T-helper 17 cell (primary cell): ENCODE results near the gene COL20A1. TPM values are rescaled to one million over a fixed set of nuclear protein-coding genes. Genes with fewer than 3 reads are reported as not detected.

Experiments
- ATAC-seq: fragments of 150-1000 bp; cut with Tn5 transposase; 2 replicates; pipeline ENCODE4 v1.10.0; 2021; ENCODE audit warnings: mild to moderate bottlenecking, moderate library complexity
- DNase-seq, 3 donors: peaks; one replicate each; pipeline versions ENCODE4 v3.0.0 to v3.0.0-alpha.2; 2020 to 2021
- H3K9me3 ChIP-seq: one replicate; pipeline ENCODE4 v1.7.0; 2013; ENCODE audit warnings: low read length, mild to moderate bottlenecking; ENCODE audit not compliant: control insufficient read depth, poor library complexity, severe bottlenecking
- H3K27ac Mint-ChIP-seq: one replicate; pipeline ENCODE4 v1.8.0; 2022; ENCODE audit warnings: mild to moderate bottlenecking, moderate library complexity, mixed read lengths
- H3K27me3 Mint-ChIP-seq: one replicate; pipeline ENCODE4 v1.8.0; 2022; ENCODE audit warnings: mixed read lengths
- H3K36me3 Mint-ChIP-seq: one replicate; pipeline ENCODE4 v1.8.0; 2022; ENCODE audit warnings: low read depth, mixed read lengths
- H3K4me1 Mint-ChIP-seq: one replicate; pipeline ENCODE4 v1.8.0; 2022; ENCODE audit warnings: mild to moderate bottlenecking, mixed read lengths
- H3K4me3 Mint-ChIP-seq: one replicate; pipeline ENCODE4 v1.8.0; 2022; ENCODE audit warnings: mild to moderate bottlenecking, moderate library complexity, mixed read lengths
- total RNA-seq, 4 donors: library from RNA in 2 of 4; stranded (reverse) in 2 of 4; gene quantifications; one replicate each; pipeline ENCODE4 v1.2.3 and lab custom pipeline; 2022 to 2026

The COL20A1 gene
- total RNA-seq, 2 donors from 2014 or later, result 0.10 TPM; not detected in 1

DNA sequence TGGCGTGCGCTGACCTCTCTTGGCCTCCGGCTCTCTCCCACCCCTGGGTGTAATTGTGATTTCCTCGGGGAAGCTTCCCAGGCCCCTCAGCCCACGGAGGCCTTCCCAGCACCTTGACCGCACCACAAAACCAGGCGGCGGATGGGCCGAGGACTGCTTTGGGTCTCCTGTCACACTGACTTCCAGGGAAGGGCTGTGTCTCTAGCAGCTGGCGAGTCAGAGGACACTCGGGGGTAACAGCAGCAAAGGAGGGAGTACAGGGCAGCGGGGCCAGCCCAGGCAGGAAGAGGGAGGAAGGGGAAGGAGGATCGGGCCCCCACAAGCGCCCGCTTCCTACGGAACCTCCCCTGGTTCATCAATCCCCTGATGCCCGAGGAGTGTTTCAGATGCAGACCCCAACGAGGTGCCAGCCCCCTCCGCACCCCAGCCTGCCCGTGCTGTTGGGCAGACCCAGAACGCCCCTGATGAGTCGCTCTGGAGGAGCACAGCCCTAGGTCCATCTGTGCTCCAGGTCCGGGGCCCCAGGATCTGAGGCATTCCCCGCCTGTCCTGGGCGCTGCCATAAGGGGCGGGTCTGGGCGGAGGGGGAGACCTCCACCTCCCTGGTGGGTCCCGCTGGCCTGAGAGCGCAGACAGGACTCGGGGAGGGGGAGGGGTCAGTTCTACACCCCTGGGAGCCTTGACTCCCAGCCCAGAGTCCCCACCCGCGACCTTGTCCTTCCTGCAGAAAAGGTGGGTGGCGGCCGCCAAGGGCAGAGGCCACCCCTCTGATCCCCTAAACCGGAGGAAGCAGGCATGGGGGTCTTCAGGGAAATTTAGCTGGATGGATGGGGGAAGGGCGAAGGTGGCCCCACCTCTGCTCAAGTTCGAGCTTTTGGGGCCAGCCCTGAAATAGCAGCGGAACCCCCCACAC, 67.2 kb downstream of the COL20A1 start:
- Mint-ChIP-seq H3K4me3 (no peak overlapping the region), H3K27me3 (peaks cover 20% of the 10 kb centered on the region), H3K36me3 (peaks cover 6% of the 10 kb centered on the region), H3K27ac (no peak overlapping the region), H3K4me1 (peaks cover 2% of the 10 kb centered on the region)
- H3K9me3 ChIP-seq, result no peaks in the 10 kb centered on the region
- DNase-seq, result no peak
- no peak for ATAC-seq

GRCh38 chr20:63360850-63361518, 68.0 kb downstream of the COL20A1 start, which contains the start of gene CHRNA4:
Gene CHRNA4, minus strand, starts transcription at chr20:63361349. Its CDS starts 184 bp downstream, at chr20:63361165.
- ATAC-seq (no peak), DNase-seq (no peak)
- H3K9me3 ChIP-seq, result no peaks in the 10 kb centered on the region
- Mint-ChIP-seq H3K4me1 (peaks cover 2% of the 10 kb centered on the region), H3K4me3 (no peak within 1 kb of the TSS), H3K27me3 (peaks cover 20% of the 10 kb centered on the region), H3K36me3 (peaks cover 6% of the 10 kb centered on the region), H3K27ac (no peak within 1 kb of the TSS)

- Mint-ChIP-seq H3K4me1 (peaks cover 2% of the 10 kb centered on the region), H3K36me3 (peaks cover 6% of the 10 kb centered on the region), H3K4me3 (no peak overlapping the region), H3K27ac (no peak overlapping the region), H3K27me3 (peaks cover 25% of the 10 kb centered on the region)
- H3K9me3 ChIP-seq, result no peaks in the 10 kb centered on the region
- DNase-seq (no peak), ATAC-seq (peak; percentile 28)
Observed at GRCh38 chr20:63361519-63362435, 68.8 kb downstream of the COL20A1 start.

- ATAC-seq (no peak), DNase-seq (no peak)
- no peaks in the 10 kb centered on the region for H3K9me3 ChIP-seq
- no peak overlapping the region for H3K4me3 Mint-ChIP-seq
- H3K27me3 Mint-ChIP-seq, result peaks cover 25% of the 10 kb centered on the region
- peaks cover 6% of the 10 kb centered on the region for H3K36me3 Mint-ChIP-seq
- H3K4me1 Mint-ChIP-seq, result peaks cover 2% of the 10 kb centered on the region
- H3K27ac Mint-ChIP-seq, result no peak overlapping the region
Observed at GRCh38 chr20:63362436-63363009, 69.5 kb downstream of the COL20A1 start.

DNA sequence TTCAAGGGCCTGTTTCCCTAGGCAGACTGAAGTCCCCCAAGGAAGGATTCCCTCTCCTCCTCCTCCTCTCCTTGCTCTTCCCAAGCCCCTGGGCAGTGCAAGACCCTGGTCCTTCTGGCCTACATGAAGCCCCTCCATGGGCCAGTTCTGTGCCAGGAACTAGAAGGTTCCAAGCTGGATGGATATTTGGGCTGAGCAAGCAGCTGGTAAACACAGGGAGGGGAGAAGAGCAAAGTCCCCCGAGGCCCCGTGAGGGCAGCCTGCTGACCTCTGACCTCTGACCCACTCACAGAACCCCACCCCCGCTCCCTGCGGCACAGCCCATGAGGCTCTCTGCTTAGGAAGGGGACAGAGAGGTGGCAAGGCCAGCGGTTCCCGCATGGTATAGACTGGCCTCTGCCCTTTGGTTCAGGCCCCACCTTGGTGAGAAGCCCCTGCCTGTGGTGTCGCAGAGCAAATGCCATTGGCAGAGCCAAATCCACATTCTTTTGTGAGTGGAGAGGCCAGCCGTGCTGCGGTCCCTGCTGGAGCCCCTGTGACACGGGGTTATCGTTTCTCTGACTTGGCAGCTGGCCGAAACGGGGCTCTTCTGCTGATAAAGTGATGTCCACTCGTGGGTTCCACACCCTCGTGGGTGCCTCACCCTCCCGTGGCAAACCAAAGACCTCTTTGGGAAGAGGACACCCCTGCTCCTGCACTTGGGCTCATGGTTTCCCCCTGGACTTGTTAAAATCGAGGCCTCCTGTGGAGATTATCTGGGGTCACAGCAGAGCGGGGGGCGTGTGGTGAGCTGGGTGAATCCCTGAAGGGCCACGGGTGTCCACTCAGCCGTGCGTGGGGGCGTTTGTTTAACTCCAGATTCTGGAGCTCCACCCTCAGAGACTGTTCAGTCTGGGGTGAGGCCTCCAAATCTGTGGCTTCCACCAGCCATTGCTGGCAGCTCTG, 70.3 kb downstream of the COL20A1 start:
- no peaks in the 10 kb centered on the region for H3K9me3 ChIP-seq
- Mint-ChIP-seq H3K36me3 (peaks cover 6% of the 10 kb centered on the region), H3K4me3 (no peak overlapping the region), H3K4me1 (peaks cover 2% of the 10 kb centered on the region), H3K27ac (no peak overlapping the region), H3K27me3 (peaks cover 25% of the 10 kb centered on the region)
- no peak for ATAC-seq
- DNase-seq, result no peak

DNA sequence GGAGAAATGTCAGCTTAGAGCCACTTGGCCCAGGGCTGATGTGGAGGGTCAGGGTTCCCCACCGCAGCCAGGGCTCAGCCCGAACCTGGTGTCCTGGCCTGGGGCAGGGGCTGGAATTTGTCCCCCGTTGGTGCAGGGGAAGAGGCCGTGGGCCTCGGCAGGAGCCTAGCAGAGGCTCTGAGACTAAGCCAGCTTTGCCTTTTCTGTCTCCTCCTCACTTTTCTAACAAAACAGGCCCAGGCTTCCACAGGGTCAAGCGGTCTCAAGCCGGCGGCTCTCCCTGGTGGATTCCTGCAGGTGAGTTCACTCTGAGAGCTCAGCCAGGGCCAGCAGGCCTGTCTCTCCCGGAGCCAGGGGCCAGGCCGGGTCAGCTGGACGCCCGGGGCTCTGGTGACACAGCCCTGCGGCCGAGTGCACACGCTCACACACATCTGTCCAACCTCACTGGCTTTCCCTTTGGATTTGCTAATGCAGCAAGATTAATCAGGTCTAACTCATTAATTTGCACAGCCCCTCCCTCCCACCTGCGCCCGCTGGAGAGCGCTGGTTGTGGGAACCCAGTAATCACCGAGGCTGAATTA, 71.1 kb downstream of the COL20A1 start:
- H3K4me1 Mint-ChIP-seq, result peaks cover 2% of the 10 kb centered on the region
- DNase-seq (no peak), ATAC-seq (no peak)
- H3K27ac Mint-ChIP-seq, result no peak overlapping the region
- peaks cover 6% of the 10 kb centered on the region for H3K36me3 Mint-ChIP-seq
- H3K4me3 Mint-ChIP-seq, result no peak overlapping the region
- no peaks in the 10 kb centered on the region for H3K9me3 ChIP-seq
- H3K27me3 Mint-ChIP-seq, result peaks cover 25% of the 10 kb centered on the region

DNA sequence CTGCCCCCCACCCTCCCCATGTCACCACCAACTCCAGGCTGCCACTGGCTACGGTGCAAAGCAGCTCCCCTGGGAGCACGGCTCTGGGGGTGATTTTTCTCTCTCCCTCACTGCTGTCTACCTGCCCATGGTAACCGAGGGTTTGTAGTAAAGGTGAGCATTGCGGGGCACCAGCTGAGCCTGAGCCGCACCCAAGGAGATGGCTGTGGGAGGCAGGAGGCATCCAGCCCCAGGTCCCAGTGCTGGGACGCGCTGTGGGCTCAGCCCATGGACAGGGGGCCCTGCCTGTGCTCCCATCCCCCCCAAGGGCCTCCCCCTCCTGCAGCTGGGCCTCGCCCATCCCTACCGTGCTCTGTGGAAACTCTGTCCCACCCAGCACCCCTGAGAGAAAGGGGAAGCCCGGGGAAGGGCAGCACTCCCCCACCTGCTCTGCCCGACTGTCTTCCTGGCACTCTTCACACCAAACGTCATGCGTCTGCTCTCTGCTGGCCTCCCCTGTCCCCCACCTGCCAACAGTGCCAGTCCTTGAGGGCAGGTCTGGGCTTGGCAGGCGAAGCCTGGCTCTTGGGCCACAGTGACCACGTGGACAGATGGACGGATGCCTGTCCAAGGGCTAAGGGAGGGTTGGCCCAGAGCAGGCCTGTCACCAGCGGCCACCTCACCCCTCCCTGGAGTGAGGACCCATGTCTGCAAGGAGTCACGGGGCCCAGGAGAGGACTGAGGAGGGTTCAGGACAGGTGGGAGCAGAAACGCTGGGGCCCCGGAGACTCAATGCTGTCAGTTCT, 72.0 kb downstream of the COL20A1 start:
- Mint-ChIP-seq H3K4me3 (no peak overlapping the region), H3K27me3 (peaks cover 25% of the 10 kb centered on the region), H3K4me1 (peaks cover 2% of the 10 kb centered on the region), H3K27ac (no peak overlapping the region), H3K36me3 (peaks cover 6% of the 10 kb centered on the region)
- no peaks in the 10 kb centered on the region for H3K9me3 ChIP-seq
- DNase-seq (no peak), ATAC-seq (no peak)

- H3K27me3 Mint-ChIP-seq, result peaks cover 25% of the 10 kb centered on the region
- no peak overlapping the region for H3K27ac Mint-ChIP-seq
- DNase-seq, result no peak
- no peak overlapping the region for H3K4me3 Mint-ChIP-seq
- peaks cover 6% of the 10 kb centered on the region for H3K36me3 Mint-ChIP-seq
- peaks cover 2% of the 10 kb centered on the region for H3K4me1 Mint-ChIP-seq
- H3K9me3 ChIP-seq, result no peaks in the 10 kb centered on the region
- ATAC-seq, result no peak
Observed at GRCh38 chr20:63365601-63366389, 72.8 kb downstream of the COL20A1 start.

- ATAC-seq (no peak), DNase-seq (no peak)
- H3K9me3 ChIP-seq, result no peaks in the 10 kb centered on the region
- Mint-ChIP-seq H3K27ac (no peak overlapping the region), H3K4me3 (no peak overlapping the region), H3K4me1 (peaks cover 2% of the 10 kb centered on the region), H3K36me3 (peaks cover 6% of the 10 kb centered on the region), H3K27me3 (peaks cover 33% of the 10 kb centered on the region)
Observed at GRCh38 chr20:63366390-63367365, 73.7 kb downstream of the COL20A1 start.
